ENCODE results near the gene RAB4B. TPM values are rescaled to one million over a fixed set of nuclear protein-coding genes. Genes with fewer than 3 reads are reported as not detected.
"Not testable (repeated sequence)": the region's sequence is repeated elsewhere in the genome, so short reads cannot be mapped to it uniquely, and the experiment has no call there.

RAB4B gene
- total RNA-seq, 2 experiments from 2014 or later = 52.8 to 54.7 TPM

GRCh38 chr19:40808497-40808896, 30.4 kb downstream of the RAB4B start:
- ChIA-PET CTCF (interaction anchor here (0.5 to 4.3 kb wide), 6 partner anchors 31 to 1499 kb away, joined by 3 to 26 read pairs (median 8); partner anchors contain the start of genes ACTMAP, RAB4B and SNRPA), POLR2A (no interaction called here)
- Mint-ChIP-seq H3K9me3 (no peaks in the 10 kb centered on the region), H3K36me3 (ENCODE audit: low read depth) (peaks cover 66% of the 10 kb centered on the region), H3K4me1 (peaks cover 81% of the 10 kb centered on the region), H3K27me3 (peaks cover 14% of the 10 kb centered on the region), H3K4me3 (no peak overlapping the region), H3K27ac (no peak overlapping the region)
- DNase-seq = no peak

GRCh38 chr19:40809358-40810086, 31.5 kb downstream of the RAB4B start:
- peak overlapping the region; percentile 15 for H3K4me3 Mint-ChIP-seq
- H3K36me3 Mint-ChIP-seq (ENCODE audit: low read depth) = peaks cover 55% of the 10 kb centered on the region
- H3K27ac Mint-ChIP-seq = peak overlapping the region; percentile 60
- ChIA-PET CTCF (interaction anchor here (1.1 to 1.3 kb wide), 3 partner anchors 10 to 54 kb away, joined by 3 read pairs; no protein-coding TSS in a partner anchor), POLR2A (no interaction called here)
- DNase-seq = no peak
- H3K27me3 Mint-ChIP-seq = peaks cover 23% of the 10 kb centered on the region
- peaks cover 73% of the 10 kb centered on the region for H3K4me1 Mint-ChIP-seq
- H3K9me3 Mint-ChIP-seq = no peaks in the 10 kb centered on the region

GRCh38 chr19:40810160-40810559, 32.1 kb downstream of the RAB4B start:
- peaks cover 50% of the 10 kb centered on the region for H3K36me3 Mint-ChIP-seq (ENCODE audit: low read depth)
- DNase-seq = no peak
- ChIA-PET POLR2A (no interaction called here), CTCF (interaction anchor here (1.3 kb wide), 2 partner anchors 9 to 12 kb away, joined by 3 read pairs; no protein-coding TSS in a partner anchor)
- H3K4me3 Mint-ChIP-seq = peak overlapping the region; percentile 84
- H3K27ac Mint-ChIP-seq = no peak overlapping the region
- peaks cover 28% of the 10 kb centered on the region for H3K27me3 Mint-ChIP-seq
- no peaks in the 10 kb centered on the region for H3K9me3 Mint-ChIP-seq
- H3K4me1 Mint-ChIP-seq = peaks cover 68% of the 10 kb centered on the region

DNA sequence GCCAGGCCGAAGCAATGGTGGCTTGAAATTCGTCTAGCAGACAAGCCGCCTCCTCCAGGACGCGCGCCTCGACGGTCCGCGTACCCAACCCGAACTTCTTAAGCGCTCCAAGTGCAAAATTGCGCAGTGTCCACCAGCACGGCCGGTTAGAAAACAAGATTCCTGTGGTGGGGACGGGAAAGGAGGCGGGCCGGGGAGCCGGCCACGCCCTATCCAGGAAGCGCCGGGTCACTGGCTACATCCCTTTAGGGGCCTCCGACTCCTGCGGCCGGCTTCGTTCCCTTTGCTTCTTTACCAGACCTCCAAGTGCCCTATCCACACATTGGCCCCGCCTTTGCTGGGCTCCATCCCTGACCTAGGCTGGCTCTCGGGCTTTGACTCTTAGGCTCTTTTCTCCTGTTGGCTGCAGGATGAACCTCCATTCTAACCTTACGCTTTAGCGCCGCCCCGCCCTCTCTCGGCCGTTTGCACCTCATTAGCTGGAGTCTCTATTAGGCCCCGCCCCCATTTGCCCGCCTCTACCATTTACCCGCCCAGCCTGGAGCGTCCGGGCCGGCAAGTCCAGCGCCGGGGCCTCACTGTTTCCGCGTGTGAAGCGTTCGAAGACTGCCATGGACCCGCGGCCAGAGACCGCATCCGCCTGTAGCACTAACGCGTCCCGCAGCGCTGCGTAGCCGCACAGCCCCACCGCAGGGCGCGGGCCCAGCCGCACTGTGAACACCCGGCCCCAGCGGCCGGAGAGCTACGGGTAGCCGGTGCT, 32.8 kb downstream of the RAB4B start:
- Mint-ChIP-seq H3K36me3 (ENCODE audit: low read depth) (peaks cover 44% of the 10 kb centered on the region), H3K27ac (peak overlapping the region; percentile 86), H3K4me1 (peaks cover 61% of the 10 kb centered on the region), H3K27me3 (peaks cover 30% of the 10 kb centered on the region), H3K4me3 (peak overlapping the region; percentile 84)
- H3K9me3 Mint-ChIP-seq, POLR2A ChIA-PET: not testable (repeated sequence)
- DNase-seq = peak; percentile 61
- CTCF ChIA-PET = interaction anchor here (0.8 kb wide), 1 partner anchor 33 kb away, joined by 4 read pairs; the partner anchor contains the start of gene RAB4B

DNA sequence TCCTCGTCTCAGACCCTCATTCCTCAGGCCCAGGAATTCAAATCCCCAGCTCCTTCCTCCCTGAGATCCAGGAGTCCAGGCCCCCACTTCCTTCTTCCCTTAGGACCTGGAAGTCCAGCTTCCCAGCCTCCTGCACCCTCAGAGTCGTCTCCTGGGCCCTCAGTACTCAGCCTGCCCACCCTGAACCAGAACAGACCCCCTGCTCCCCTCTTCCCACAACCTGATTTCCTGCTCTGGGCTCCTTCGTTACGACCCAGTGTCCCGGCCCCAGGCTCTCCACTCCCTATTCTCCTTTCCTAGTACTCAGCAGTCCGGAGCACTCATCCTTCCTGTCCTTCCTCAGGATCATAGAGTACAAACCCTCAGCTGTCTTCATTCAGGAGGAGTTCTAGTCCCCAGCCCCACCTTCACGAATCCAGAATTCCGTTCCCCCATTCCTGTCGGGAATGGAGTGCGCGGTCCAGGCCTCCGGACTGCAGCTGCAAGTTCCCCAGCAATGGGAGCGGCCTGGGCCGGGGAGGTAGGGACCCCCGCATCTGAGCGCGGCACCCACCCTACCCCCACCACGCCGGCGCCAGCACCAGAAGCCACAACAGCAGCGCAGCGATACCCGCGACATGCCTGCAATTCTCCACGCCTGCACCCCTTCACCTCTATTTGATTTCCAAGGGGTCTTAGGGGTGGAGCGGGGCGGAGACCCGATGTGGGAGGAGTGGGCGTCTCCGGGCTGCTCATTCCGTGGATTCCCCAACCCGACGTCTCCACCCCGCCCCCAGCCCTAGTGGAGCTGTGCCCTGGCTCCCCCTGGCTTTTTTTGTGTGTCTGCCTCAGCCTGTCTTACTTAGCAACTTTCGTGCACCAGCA, 33.7 kb downstream of the RAB4B start:
- Mint-ChIP-seq H3K9me3 (no peaks in the 10 kb centered on the region), H3K4me3 (peak overlapping the region; percentile 49), H3K27me3 (peaks cover 34% of the 10 kb centered on the region), H3K27ac (peak overlapping the region; percentile 62), H3K4me1 (peaks cover 53% of the 10 kb centered on the region), H3K36me3 (ENCODE audit: low read depth) (peaks cover 38% of the 10 kb centered on the region)
- ChIA-PET POLR2A (no interaction called here), CTCF (interaction anchor here (0.8 to 1.0 kb wide), 2 partner anchors 9 to 34 kb away, joined by 4 read pairs; partner anchors contain the start of gene RAB4B)
- DNase-seq = no peak

- CTCF ChIA-PET = interaction anchor here (1.0 kb wide), 1 partner anchor 9 kb away, joined by 4 read pairs; no protein-coding TSS in a partner anchor
- H3K4me3 Mint-ChIP-seq, DNase-seq, H3K9me3 Mint-ChIP-seq, POLR2A ChIA-PET: not testable (repeated sequence)
- Mint-ChIP-seq H3K27ac (peak overlapping the region; percentile 11), H3K27me3 (peaks cover 34% of the 10 kb centered on the region), H3K36me3 (ENCODE audit: low read depth) (peaks cover 29% of the 10 kb centered on the region), H3K4me1 (peaks cover 46% of the 10 kb centered on the region)
These were observed 34.5 kb downstream of the RAB4B start for GRCh38 chr19:40812571-40812970.

- Mint-ChIP-seq H3K27me3 (peaks cover 34% of the 10 kb centered on the region), H3K9me3 (no peaks in the 10 kb centered on the region), H3K4me3 (no peak overlapping the region), H3K27ac (no peak overlapping the region), H3K36me3 (ENCODE audit: low read depth) (peaks cover 23% of the 10 kb centered on the region), H3K4me1 (peaks cover 49% of the 10 kb centered on the region)
- CTCF ChIA-PET = no interaction called here
- no peak for DNase-seq
- POLR2A ChIA-PET = no interaction called here
These were observed 35.1 kb downstream of the RAB4B start for GRCh38 chr19:40813182-40813581.

GRCh38 chr19:40815223-40815622, 37.2 kb downstream of the RAB4B start:
- CTCF ChIA-PET = interaction anchor here (0.8 kb wide), 1 partner anchor 152 kb away, joined by 3 read pairs; no protein-coding TSS in a partner anchor
- Mint-ChIP-seq H3K4me3 (no peak overlapping the region), H3K4me1 (peaks cover 52% of the 10 kb centered on the region), H3K9me3 (no peaks in the 10 kb centered on the region), H3K27ac (no peak overlapping the region), H3K36me3 (ENCODE audit: low read depth) (peaks cover 5% of the 10 kb centered on the region), H3K27me3 (peaks cover 34% of the 10 kb centered on the region)
- POLR2A ChIA-PET = no interaction called here
- DNase-seq = no peak

GRCh38 chr19:40818480-40819399, 40.7 kb downstream of the RAB4B start:
- H3K9me3 Mint-ChIP-seq; POLR2A ChIA-PET; H3K36me3 Mint-ChIP-seq (ENCODE audit: low read depth): not testable (repeated sequence)
- peak; percentile 68 for DNase-seq
- CTCF ChIA-PET = interaction anchor here (0.6 to 3.8 kb wide), 9 partner anchors 9 to 488 kb away, joined by 3 to 20 read pairs (median 4); no protein-coding TSS in a partner anchor
- H3K27ac Mint-ChIP-seq = peak overlapping the region; percentile 91
- peaks cover 18% of the 10 kb centered on the region for H3K27me3 Mint-ChIP-seq
- H3K4me1 Mint-ChIP-seq = peaks cover 33% of the 10 kb centered on the region
- H3K4me3 Mint-ChIP-seq = peak overlapping the region; percentile 68

- H3K27me3 Mint-ChIP-seq; H3K4me3 Mint-ChIP-seq; POLR2A ChIA-PET; H3K9me3 Mint-ChIP-seq; H3K36me3 Mint-ChIP-seq (ENCODE audit: low read depth): not testable (repeated sequence)
- H3K27ac Mint-ChIP-seq = peak overlapping the region; percentile 67
- DNase-seq = peak; percentile 74
- peaks cover 38% of the 10 kb centered on the region for H3K4me1 Mint-ChIP-seq
- CTCF ChIA-PET = interaction anchor here (0.6 to 3.8 kb wide), 16 partner anchors 10 to 489 kb away, joined by 3 to 20 read pairs (median 3); partner anchors contain the start of gene SERTAD1
These were observed 41.6 kb downstream of the RAB4B start for GRCh38 chr19:40819479-40820234.

DNA sequence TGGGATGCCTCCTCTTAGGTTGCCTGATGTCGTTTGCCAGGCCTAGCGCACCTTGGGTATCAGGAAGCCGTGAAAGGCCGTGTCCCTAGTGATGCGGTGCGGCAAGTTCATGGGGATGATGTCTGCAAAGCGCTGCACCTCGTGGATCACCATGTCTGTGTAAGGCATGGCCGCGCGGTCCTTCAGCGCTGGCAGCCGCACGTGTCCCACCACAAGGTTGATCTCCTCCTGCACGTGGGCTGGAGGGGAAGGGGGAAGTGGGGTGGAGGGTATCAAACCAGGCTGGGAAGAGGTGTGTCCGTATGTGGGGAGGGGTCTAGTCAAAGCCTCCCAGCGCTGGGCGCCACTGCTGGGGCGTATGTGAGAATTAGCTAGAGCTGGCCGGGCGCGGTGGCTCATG, 44.1 kb downstream of the RAB4B start:
- peaks cover 6% of the 10 kb centered on the region for H3K9me3 Mint-ChIP-seq
- peaks cover 10% of the 10 kb centered on the region for H3K36me3 Mint-ChIP-seq (ENCODE audit: low read depth)
- H3K27me3 Mint-ChIP-seq = no peaks in the 10 kb centered on the region
- no peak overlapping the region for H3K4me3 Mint-ChIP-seq
- DNase-seq = no peak
- POLR2A ChIA-PET = no interaction called here
- CTCF ChIA-PET = interaction anchor here (0.6 to 3.8 kb wide), 2 partner anchors 13 to 16 kb away, joined by 3 to 20 read pairs; no protein-coding TSS in a partner anchor
- H3K27ac Mint-ChIP-seq = no peak overlapping the region
- peaks cover 51% of the 10 kb centered on the region for H3K4me1 Mint-ChIP-seq
